Prostate gland (tissue), 2 donors: ENCODE data around the gene HERPUD1. TPM values are rescaled to one million over a fixed set of nuclear protein-coding genes. Genes with fewer than 3 reads are reported as not detected.

Source experiments
- DNase-seq: peaks from one replicate; pipeline ENCODE4 v3.0.0-alpha.2; 2019; ENCODE audit warnings: low spot score
- H3K27ac ChIP-seq, 2 donors: fragments of 200-600 bp; sonication (generic); 2 replicates each; pipeline ENCODE4 v1.5.1; 2017 to 2019
- H3K27me3 ChIP-seq: fragments of 200-600 bp; sonication (generic); replicated peaks from 2 replicates; pipeline ENCODE4 v1.5.1; 2019; ENCODE audit not compliant: insufficient read depth
- H3K36me3 ChIP-seq, 2 donors: fragments of 200-600 bp; sonication (generic); 1 replicate in 1 of 2; 2 replicates in 1 of 2; pipeline versions ENCODE4 v1.5.1 to v1.8.1; 2017 to 2019
- H3K4me1 ChIP-seq: fragments of 200-600 bp; sonication (generic); replicated peaks from 2 replicates; pipeline ENCODE4 v1.5.1; 2019
- H3K4me3 ChIP-seq, 2 donors: fragments of 200-600 bp; sonication (generic); 2 replicates each; pipeline ENCODE4 v1.5.1; 2017 to 2019
- H3K9me3 ChIP-seq: fragments of 200-600 bp; sonication (generic); 2 replicates; pipeline ENCODE4 v1.5.1; 2017
- POLR2A ChIP-seq: fragments of 450-650 bp; IDR thresholded peaks from one replicate; pipeline ENCODE4 v1.6.1; 2016; ENCODE audit warnings: antibody characterized with exemption, mild to moderate bottlenecking
- POLR2AphosphoS5 ChIP-seq: sonication (generic); formaldehyde crosslinking; IDR thresholded peaks from one replicate; pipeline ENCODE4 v1.6.1; 2017; ENCODE audit warnings: antibody characterized with exemption
- WGBS: methylation state at CpG from one replicate; pipeline ENCODE4 v1.1.5; 2018; 5-methylcytosine and 5-hydroxymethylcytosine counted together
- intact Hi-C: fragments of 100-400 bp; cut with DNase I; formaldehyde crosslinking; loops from one replicate; pipeline ENCODE4 v1.14.2; 2022
- microRNA-seq: library from miRNA; unstranded; fragments of <30 nt; microRNA quantifications from one replicate; pipeline ENCODE4, GENCODE V29; 2016
- total RNA-seq, 2 donors: library from RNA; depleted of rRNA; stranded (reverse); fragments of >200 nt; gene quantifications; one replicate each; pipeline ENCODE4 v1.1.0, GENCODE V29; 2016
- TF ChIP-seq, protein P1 (sequence below), 4 experiments: fragments of 200-600 bp in 2 of 4; fragments of 450-650 bp in 2 of 4; sonication (generic) in 2 of 4; IDR thresholded peaks; 1 replicate in 3 of 4; 2 replicates in 1 of 4; pipeline ENCODE4 v1.5.1; 2016 to 2019; ENCODE audit warnings: antibody characterized with exemption in 4 of 4, mild to moderate bottlenecking in 2 of 4, moderate library complexity in 2 of 4

Gene HERPUD1
- total RNA-seq, 2 donors from 2014 or later = 365 to 952 TPM

DNA sequence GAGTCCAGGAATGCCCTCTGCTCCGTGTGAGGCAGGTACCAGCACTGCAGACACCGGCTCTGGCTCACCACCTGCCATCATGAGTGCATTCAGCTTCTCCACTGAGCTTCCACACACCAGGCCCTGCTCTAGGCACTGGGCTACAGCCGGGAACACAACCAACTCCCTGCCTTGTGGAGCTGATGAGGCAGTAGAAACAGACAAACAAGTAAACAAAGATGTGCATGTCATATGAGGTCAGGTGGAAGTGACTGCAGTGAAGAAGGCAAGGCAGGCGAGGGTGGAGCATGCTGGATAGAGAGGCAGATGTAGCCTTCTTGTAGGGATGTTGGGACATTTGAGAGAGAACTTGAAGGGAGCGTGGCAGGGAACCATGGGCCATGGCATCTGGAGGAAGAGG, 62.4 kb downstream of the HERPUD1 start:
- H3K4me3 ChIP-seq = no peak overlapping the region
- no peak for DNase-seq
- no peaks in the 10 kb centered on the region for H3K9me3 ChIP-seq
- no peaks in the 10 kb centered on the region for H3K27me3 ChIP-seq
- intact Hi-C loops = no loop called here
- H3K36me3 ChIP-seq = no peaks in the 10 kb centered on the region
- 82% methylated on average over 5 of the region's 5 CpGs for WGBS
- peaks cover 4% of the 10 kb centered on the region for H3K4me1 ChIP-seq
- TF ChIP-seq POLR2AphosphoS5 = no peak
- TF ChIP-seq, protein P1, sequence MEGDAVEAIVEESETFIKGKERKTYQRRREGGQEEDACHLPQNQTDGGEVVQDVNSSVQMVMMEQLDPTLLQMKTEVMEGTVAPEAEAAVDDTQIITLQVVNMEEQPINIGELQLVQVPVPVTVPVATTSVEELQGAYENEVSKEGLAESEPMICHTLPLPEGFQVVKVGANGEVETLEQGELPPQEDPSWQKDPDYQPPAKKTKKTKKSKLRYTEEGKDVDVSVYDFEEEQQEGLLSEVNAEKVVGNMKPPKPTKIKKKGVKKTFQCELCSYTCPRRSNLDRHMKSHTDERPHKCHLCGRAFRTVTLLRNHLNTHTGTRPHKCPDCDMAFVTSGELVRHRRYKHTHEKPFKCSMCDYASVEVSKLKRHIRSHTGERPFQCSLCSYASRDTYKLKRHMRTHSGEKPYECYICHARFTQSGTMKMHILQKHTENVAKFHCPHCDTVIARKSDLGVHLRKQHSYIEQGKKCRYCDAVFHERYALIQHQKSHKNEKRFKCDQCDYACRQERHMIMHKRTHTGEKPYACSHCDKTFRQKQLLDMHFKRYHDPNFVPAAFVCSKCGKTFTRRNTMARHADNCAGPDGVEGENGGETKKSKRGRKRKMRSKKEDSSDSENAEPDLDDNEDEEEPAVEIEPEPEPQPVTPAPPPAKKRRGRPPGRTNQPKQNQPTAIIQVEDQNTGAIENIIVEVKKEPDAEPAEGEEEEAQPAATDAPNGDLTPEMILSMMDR (IDR thresholded peaks at IDR 0.05) = no peak
- TF ChIP-seq POLR2A = no peak
- no peak overlapping the region for H3K27ac ChIP-seq

Small RNA genes lying within 50 kb of the gene (microRNA-seq; reads per million reads assigned to microRNA genes)
- gene MIR6863 = not detected

Other genes with a start within 250 kb of the HERPUD1 start
- gene MT1X, start 249.7 kb upstream of the HERPUD1 start, total RNA-seq = 100 to 1,000 TPM; 268 to 697 TPM
- gene NUP93, start 202.0 kb upstream of the HERPUD1 start, total RNA-seq = 10 to 100 TPM; 38.8 to 73.3 TPM
- under 1 TPM in 1 of 2 donors, not detected in 1; 0.23 TPM for gene SLC12A3, start 66.9 kb upstream of the HERPUD1 start, total RNA-seq
- under 1 TPM in 1 of 2 donors, not detected in 1; 0.40 TPM for gene CETP, start 29.8 kb downstream of the HERPUD1 start, total RNA-seq
- gene NLRC5, start 57.4 kb downstream of the HERPUD1 start, total RNA-seq = 10 to 100 TPM in 1 of 2 donors, 1 to 10 TPM in 1; 9.5 to 31.2 TPM
- 10 to 100 TPM; 22.3 to 23.3 TPM for gene CPNE2, start 160.4 kb downstream of the HERPUD1 start, total RNA-seq